Liver (tissue), 9 donors: Measurements from ENCODE around the gene PEMT. TPM values are rescaled to one million over a fixed set of nuclear protein-coding genes. Genes with fewer than 3 reads are reported as not detected.

ENCODE experiments used
- DNase-seq: peaks from one replicate; pipeline ENCODE4 v3.0.0-alpha.2; 2017; ENCODE audit warnings: low spot score
- H3K27ac ChIP-seq, 2 donors: one replicate each; pipeline ENCODE4 v1.7.0; 2013; ENCODE audit warnings: inconsistent platforms in 2 of 2, low read length in 2 of 2, control low read depth in 1 of 2, low read depth in 1 of 2, mild to moderate bottlenecking in 1 of 2
- H3K27me3 ChIP-seq, 4 donors: one replicate each; pipeline versions ENCODE4 v1.6.1 to v1.7.0; 2013; ENCODE audit warnings: low read length in 3 of 4, inconsistent platforms in 1 of 4, mild to moderate bottlenecking in 1 of 4, moderate library complexity in 1 of 4; ENCODE audit not compliant: control insufficient read depth in 4 of 4, insufficient read depth in 4 of 4
- H3K36me3 ChIP-seq, 4 donors: one replicate each; pipeline versions ENCODE4 v1.6.1 to v1.7.0; 2013; ENCODE audit warnings: low read length in 3 of 4, mild to moderate bottlenecking in 3 of 4, low read depth in 1 of 4, moderate library complexity in 1 of 4; ENCODE audit not compliant: control insufficient read depth in 4 of 4, insufficient read depth in 3 of 4
- H3K4me1 ChIP-seq, 4 donors: one replicate each; pipeline versions ENCODE4 v1.6.1 to v1.7.0; 2013; ENCODE audit warnings: low read length in 3 of 4, mild to moderate bottlenecking in 3 of 4, moderate library complexity in 1 of 4; ENCODE audit not compliant: control insufficient read depth in 4 of 4, insufficient read depth in 4 of 4
- H3K4me3 ChIP-seq, 3 donors: one replicate each; pipeline versions ENCODE4 v1.6.1 to v1.7.0; 2013; ENCODE audit warnings: low read length in 3 of 3, control low read depth in 1 of 3, low read depth in 1 of 3, mild to moderate bottlenecking in 1 of 3
- H3K9ac ChIP-seq, 2 donors: one replicate each; pipeline ENCODE4 v1.7.0; 2013; ENCODE audit warnings: low read length in 2 of 2, mild to moderate bottlenecking in 2 of 2, moderate library complexity in 2 of 2, control low read depth in 1 of 2, low read depth in 1 of 2
- H3K9me3 ChIP-seq, 4 donors: one replicate each; pipeline versions ENCODE4 v1.6.1 to v1.7.0; 2013; ENCODE audit warnings: low read length in 3 of 4; ENCODE audit not compliant: control insufficient read depth in 4 of 4
- ATF3 ChIP-seq: IDR thresholded peaks from 2 replicates; pipeline ENCODE4 v1.6.1; 2016; ENCODE audit warnings: antibody characterized with exemption
- CTCF ChIP-seq: fragments of 150-350 bp; IDR thresholded peaks from 2 replicates; pipeline ENCODE4 v1.5.1; 2017; ENCODE audit warnings: improper control_type of control experiment, low read depth, low read length; ENCODE audit not compliant: missing input control
- GABPA ChIP-seq, 2 donors: IDR thresholded peaks in 1 of 2; conservative IDR thresholded peaks in 1 of 2; 2 replicates each; pipeline ENCODE4 v1.6.1; 2016; ENCODE audit warnings: antibody characterized with exemption in 2 of 2, mild to moderate bottlenecking in 1 of 2, moderate library complexity in 1 of 2
- HNF4A ChIP-seq, 2 donors: conservative IDR thresholded peaks; 2 replicates each; pipeline ENCODE4 v1.6.1; 2016; ENCODE audit warnings: antibody characterized with exemption in 2 of 2, mild to moderate bottlenecking in 2 of 2
- HNF4G ChIP-seq: IDR thresholded peaks from 2 replicates; pipeline ENCODE4 v1.6.1; 2016; ENCODE audit warnings: antibody characterized with exemption
- JUND ChIP-seq, 2 donors: IDR thresholded peaks; 2 replicates each; pipeline ENCODE4 v1.6.1; 2016; ENCODE audit warnings: antibody characterized with exemption in 2 of 2
- MAX ChIP-seq: IDR thresholded peaks from 2 replicates; pipeline ENCODE4 v1.6.1; 2016; ENCODE audit warnings: antibody characterized with exemption
- NR2F2 ChIP-seq: IDR thresholded peaks from 2 replicates; pipeline ENCODE4 v1.6.1; 2016; ENCODE audit warnings: antibody characterized with exemption
- RAD21 ChIP-seq, 2 donors: IDR thresholded peaks; 2 replicates each; pipeline ENCODE4 v1.6.1; 2016; ENCODE audit warnings: antibody characterized with exemption in 2 of 2, mild to moderate bottlenecking in 2 of 2
- RXRA ChIP-seq, 2 donors: IDR thresholded peaks; 2 replicates each; pipeline ENCODE4 v1.6.1; 2017 to 2018; ENCODE audit warnings: antibody characterized with exemption in 2 of 2, mild to moderate bottlenecking in 1 of 2
- SP1 ChIP-seq: IDR thresholded peaks from 2 replicates; pipeline ENCODE4 v1.6.1; 2018; ENCODE audit warnings: antibody characterized with exemption, mild to moderate bottlenecking
- TAF1 ChIP-seq: conservative IDR thresholded peaks from 2 replicates; pipeline ENCODE4 v1.6.1; 2016; ENCODE audit warnings: antibody characterized with exemption, mild to moderate bottlenecking
- YY1 ChIP-seq: IDR thresholded peaks from 2 replicates; pipeline ENCODE4 v1.6.1; 2016; ENCODE audit warnings: antibody characterized with exemption, mild to moderate bottlenecking
- ZBTB33 ChIP-seq: IDR thresholded peaks from 2 replicates; pipeline ENCODE4 v1.6.1; 2016; ENCODE audit warnings: antibody characterized with exemption
- WGBS: extraction: QIAGEN DNeasy Blood & Tissue Kit; methylation state at CpG from one replicate; pipeline ENCODE4 v1.1.7; 2013; 5-methylcytosine and 5-hydroxymethylcytosine counted together
- polyA plus RNA-seq, 2 donors: library from polyadenylated mRNA; stranded (reverse) in 1 of 2; unstranded in 1 of 2; fragments of 200-250 nt in 1 of 2; fragments of >200 nt in 1 of 2; fragmentation: Nextera tagmentation in 1 of 2; extraction: Ambion mirVana in 1 of 2; gene quantifications; one replicate each; pipeline versions ENCODE4 v1.2.1 to v1.2.3, GENCODE V29; 2013 to 2015
- total RNA-seq, 2 donors: library from RNA; depleted of rRNA; stranded (reverse); fragments of >200 nt; gene quantifications; one replicate each; pipeline ENCODE4 v1.2.3, GENCODE V29; 2014
- donor health status: healthy.
- donor health status: healthy.
- donor health status: healthy.
- donor health status: healthy.
- donor health status: healthy.

PEMT gene
- total and polyA plus RNA-seq, 4 donors, result 64.6 to 211 (median 184) TPM

GRCh38 chr17:17494499-17494869 is 97.0 kb downstream of the PEMT start:
- TF ChIP-seq RXRA (IDR thresholded peaks at IDR 0.05) (peak in 1 of 2 donors; percentile 17), ZBTB33 (no peak)
- Histone ChIP-seq H3K4me3 (peak overlapping the region; percentile 54 to 64 (median 56)), H3K36me3 (peaks cover 6 to 19% (median 7%) of the 10 kb centered on the region in 4 donors), H3K27ac (peak overlapping the region; percentile 41 to 76), H3K4me1 (peaks cover 0 to 16% (median 7%) of the 10 kb centered on the region in 4 donors), H3K9ac (peak overlapping the region in 1 of 2 donors; percentile 37), H3K9me3 (no peaks in the 10 kb centered on the region), H3K27me3 (no peaks in the 10 kb centered on the region)
- DNase-seq, result no peak
- 20% methylated on average over 14 of the region's 14 CpGs for WGBS

- H3K27me3 ChIP-seq, result no peaks in the 10 kb centered on the region
- peaks cover 6 to 20% (median 7%) of the 10 kb centered on the region in 4 donors for H3K36me3 ChIP-seq
- no peaks in the 10 kb centered on the region for H3K9me3 ChIP-seq
- DNase-seq, result no peak
- H3K4me3 ChIP-seq, result peak overlapping the region in 1 of 3 donors; percentile 56
- peak overlapping the region; percentile 9 for H3K27ac ChIP-seq
- no peak overlapping the region for H3K9ac ChIP-seq
- 76% methylated on average over 5 of the region's 5 CpGs for WGBS
- peak in 1 of 2 donors; percentile 7 for TF ChIP-seq HNF4A (conservative IDR thresholded peaks at IDR 0.05)
- TF ChIP-seq NR2F2, result no peak
- peaks cover 0 to 16% (median 7%) of the 10 kb centered on the region in 4 donors for H3K4me1 ChIP-seq
Observed at GRCh38 chr17:17493986-17494466, 97.5 kb downstream of the PEMT start.

GRCh38 chr17:17493249-17493985 is 98.1 kb downstream of the PEMT start:
- peaks cover 0 to 16% (median 7%) of the 10 kb centered on the region in 4 donors for H3K4me1 ChIP-seq
- no peaks in the 10 kb centered on the region for H3K9me3 ChIP-seq
- peaks cover 6 to 21% (median 7%) of the 10 kb centered on the region in 4 donors for H3K36me3 ChIP-seq
- H3K9ac ChIP-seq, result no peak overlapping the region
- peak overlapping the region; percentile 9 for H3K27ac ChIP-seq
- 70% methylated on average over 15 of the region's 15 CpGs for WGBS
- H3K4me3 ChIP-seq, result no peak overlapping the region
- no peak for TF ChIP-seq ATF3
- TF ChIP-seq GABPA (IDR thresholded peaks at IDR 0.05 in 1 of 2, conservative IDR thresholded peaks at IDR 0.05 in 1 of 2), result no peak
- peak; percentile 63 to 66 for TF ChIP-seq RXRA (IDR thresholded peaks at IDR 0.05)
- TF ChIP-seq HNF4A (conservative IDR thresholded peaks at IDR 0.05), result peak in 1 of 2 donors; percentile 22
- peak; percentile 20 for TF ChIP-seq SP1
- no peak for DNase-seq
- no peaks in the 10 kb centered on the region for H3K27me3 ChIP-seq

GRCh38 chr17:17492571-17492970 is 98.9 kb downstream of the PEMT start:
- no peak overlapping the region for H3K9ac ChIP-seq
- no peaks in the 10 kb centered on the region for H3K9me3 ChIP-seq
- peaks cover 7 to 29% (median 9%) of the 10 kb centered on the region in 4 donors for H3K36me3 ChIP-seq
- H3K27me3 ChIP-seq, result no peaks in the 10 kb centered on the region
- DNase-seq, result no peak
- no peak overlapping the region for H3K27ac ChIP-seq
- H3K4me3 ChIP-seq, result no peak overlapping the region
- 97% methylated on average over 9 of the region's 9 CpGs for WGBS
- peaks cover 0 to 16% (median 7%) of the 10 kb centered on the region in 4 donors for H3K4me1 ChIP-seq
- TF ChIP-seq ATF3, result no peak
- TF ChIP-seq RXRA (IDR thresholded peaks at IDR 0.05), result no peak
- no peak for TF ChIP-seq CTCF
- no peak for TF ChIP-seq HNF4G
- TF ChIP-seq YY1, result no peak
- no peak for TF ChIP-seq MAX
- no peak for TF ChIP-seq NR2F2
- no peak for TF ChIP-seq HNF4A (conservative IDR thresholded peaks at IDR 0.05)
- TF ChIP-seq JUND (IDR thresholded peaks at IDR 0.05), result no peak
- no peak for TF ChIP-seq RAD21 (IDR thresholded peaks at IDR 0.05)
- TF ChIP-seq TAF1, result no peak
- no peak for TF ChIP-seq SP1
